SK-N-SH (cell line): Measurements from ENCODE around the gene SDK1. TPM values are rescaled to one million over a fixed set of nuclear protein-coding genes. Genes with fewer than 3 reads are reported as not detected.

Experiments used
- CTCF ChIA-PET: fragments of 300-600, 350-600 bp; formaldehyde crosslinking; extraction: SDS; loops from one replicate; lab custom pipeline; 2021; lab: Yijun Ruan, JAX
- POLR2A ChIA-PET: fragments of 350-600 bp; sonication (Branson Sonifier 250); formaldehyde crosslinking; extraction: SDS; loops from one replicate; lab custom pipeline; 2020; ENCODE audit warnings: antibody characterized with exemption, inconsistent platforms; lab: Yijun Ruan, JAX
- DNase-seq: peaks from one replicate; pipeline ENCODE4 v3.0.0; 2012
- H2AFZ ChIP-seq: fragments of 200-600 bp; sonication (generic); 2 replicates; pipeline ENCODE4 v1.8.1; 2016; ENCODE audit warnings: antibody characterized with exemption, mild to moderate bottlenecking, low read depth
- H3F3A ChIP-seq: fragments of 200-600 bp; sonication (generic); replicated peaks from 2 replicates; pipeline ENCODE3; 2016; ENCODE audit warnings: antibody characterized with exemption, mild to moderate bottlenecking; ENCODE audit not compliant: insufficient read depth
- H3K27ac ChIP-seq, 2 experiments: fragments of 200-500 bp in 1 of 2; fragments of 200-600 bp in 1 of 2; sonication (Bioruptor generic) in 1 of 2; sonication (generic), shearing (Covaris generic) in 1 of 2; 2 replicates each; pipeline versions ENCODE4 v1.5.1 to v1.6.1; 2014 to 2016; ENCODE audit warnings: low read depth in 2 of 2, inconsistent platforms in 1 of 2, low read length in 1 of 2, mild to moderate bottlenecking in 1 of 2, mixed read lengths in 1 of 2
- H3K27me3 ChIP-seq: fragments of 200-600 bp; sonication (generic), shearing (Covaris generic); 2 replicates; pipeline ENCODE4 v1.6.1; 2016; ENCODE audit warnings: mixed run types; ENCODE audit not compliant: insufficient read depth
- H3K36me3 ChIP-seq, 2 experiments: fragments of 200-500 bp in 1 of 2; fragments of 200-600 bp in 1 of 2; sonication (Bioruptor generic) in 1 of 2; sonication (generic) in 1 of 2; replicated peaks in 1 of 2; 2 replicates each; pipeline versions ENCODE3 to v1.5.1; 2014 to 2016; ENCODE audit warnings: low read length in 1 of 2, mild to moderate bottlenecking in 1 of 2; ENCODE audit not compliant: insufficient read depth in 2 of 2, control insufficient read depth in 1 of 2
- H3K4me1 ChIP-seq, 2 experiments: fragments of 200-500 bp in 1 of 2; fragments of 200-600 bp in 1 of 2; sonication (Bioruptor generic) in 1 of 2; sonication (generic), shearing (Covaris generic) in 1 of 2; 2 replicates each; pipeline versions ENCODE4 v1.5.1 to v1.6.1; 2014 to 2016; ENCODE audit warnings: low read depth in 1 of 2, low read length in 1 of 2, mixed run types in 1 of 2; ENCODE audit not compliant: insufficient read depth in 2 of 2, control insufficient read depth in 1 of 2
- H3K4me2 ChIP-seq: fragments of 200-600 bp; sonication (generic), shearing (Covaris generic); 2 replicates; pipeline ENCODE4 v1.6.1; 2017; ENCODE audit warnings: mixed run types
- H3K4me3 ChIP-seq, 2 experiments: fragments of 200-500 bp in 1 of 2; fragments of 200-600 bp in 1 of 2; sonication (Bioruptor generic) in 1 of 2; sonication (generic), shearing (Covaris generic) in 1 of 2; 2 replicates each; pipeline versions ENCODE4 v1.5.1 to v1.8.1; 2014 to 2016; ENCODE audit warnings: low read depth in 2 of 2, inconsistent platforms in 1 of 2, low read length in 1 of 2, mild to moderate bottlenecking in 1 of 2, mixed read lengths in 1 of 2, moderate library complexity in 1 of 2
- H3K79me2 ChIP-seq: fragments of 200-600 bp; sonication (generic); 2 replicates; pipeline ENCODE4 v1.8.1; 2017; ENCODE audit warnings: mild to moderate bottlenecking; ENCODE audit not compliant: insufficient read depth
- H3K9ac ChIP-seq: fragments of 200-600 bp; sonication (generic); 2 replicates; pipeline ENCODE4 v1.6.1; 2017; ENCODE audit warnings: mixed run types
- H3K9me2 ChIP-seq: fragments of 200-600 bp; sonication (generic); 2 replicates; pipeline ENCODE4 v1.6.1; 2017; ENCODE audit warnings: mixed run types
- H3K9me3 ChIP-seq: fragments of 200-600 bp; sonication (generic); 2 replicates; pipeline ENCODE4 v1.6.1; 2017; ENCODE audit warnings: mixed run types, mild to moderate bottlenecking, moderate library complexity
- H4K20me1 ChIP-seq: fragments of 200-600 bp; sonication (generic); 2 replicates; pipeline ENCODE4 v1.6.1; 2017; ENCODE audit warnings: mild to moderate bottlenecking, mixed run types; ENCODE audit not compliant: insufficient read depth
- EP300 ChIP-seq, 2 experiments: IDR thresholded peaks; 2 replicates each; pipeline versions ENCODE4 v1.4.0 to v1.6.1; 2012; ENCODE audit warnings: borderline replicate concordance in 1 of 2, low read depth in 1 of 2, low read length in 1 of 2
- EZH2phosphoT487 ChIP-seq: fragments of 200-600 bp; sonication (generic); IDR thresholded peaks from 2 replicates; pipeline ENCODE4 v1.6.1; 2017; ENCODE audit warnings: low read depth, mixed run types, mild to moderate bottlenecking, antibody characterized with exemption, moderate library complexity, borderline replicate concordance
- FOSL2 ChIP-seq: IDR thresholded peaks from 2 replicates; pipeline ENCODE4 v1.4.0; 2012; ENCODE audit warnings: low read depth, mild to moderate bottlenecking, moderate library complexity, borderline replicate concordance
- FOXJ3 ChIP-seq: sonication (generic); formaldehyde crosslinking; IDR thresholded peaks from 2 replicates; pipeline ENCODE4 v1.5.1; 2020; ENCODE audit warnings: mild to moderate bottlenecking, missing genetic modification reagents
- JUND ChIP-seq: IDR thresholded peaks from 2 replicates; pipeline ENCODE4 v1.4.0; 2012
- NFIC ChIP-seq: IDR thresholded peaks from 2 replicates; pipeline ENCODE4 v1.4.0; 2012; ENCODE audit warnings: borderline replicate concordance
- POLR2AphosphoS5 ChIP-seq: IDR thresholded peaks from 2 replicates; pipeline ENCODE4 v1.6.1; 2012; ENCODE audit warnings: low read depth, low read length
- SIN3A ChIP-seq: IDR thresholded peaks from 2 replicates; pipeline ENCODE4 v1.6.1; 2012; ENCODE audit warnings: low read depth, mild to moderate bottlenecking, low read length, moderate library complexity, borderline replicate concordance
- SMC3 ChIP-seq: IDR thresholded peaks from 2 replicates; pipeline ENCODE4 v1.6.1; 2012; ENCODE audit warnings: low read depth, low read length, improper control_type of control experiment
- TAF1 ChIP-seq: IDR thresholded peaks from 2 replicates; pipeline ENCODE4 v1.6.1; 2012; ENCODE audit warnings: low read depth, mild to moderate bottlenecking, low read length, moderate library complexity, borderline replicate concordance
- TCF12 ChIP-seq: IDR thresholded peaks from 2 replicates; pipeline ENCODE4 v1.4.0; 2012
- TEAD4 ChIP-seq: IDR thresholded peaks from 2 replicates; pipeline ENCODE4 v1.4.0; 2012; ENCODE audit warnings: mild to moderate bottlenecking, borderline replicate concordance; ENCODE audit not compliant: insufficient read depth
- WGBS: methylation state at CpG from one replicate; pipeline ENCODE4 v1.1.6; 2017; ENCODE audit warnings: low lambda C conversion rate; 5-methylcytosine and 5-hydroxymethylcytosine counted together
- polyA plus RNA-seq, 3 experiments: library from polyadenylated mRNA; depleted of rRNA; stranded (reverse); fragments of >200 nt; gene quantifications; 2 replicates each; pipeline ENCODE4 v1.2.3, GENCODE V29; 2012
- TF ChIP-seq, protein P1 (sequence below): IDR thresholded peaks from 2 replicates; pipeline ENCODE4 v1.4.0; 2012; ENCODE audit warnings: low read depth, borderline replicate concordance
- TF ChIP-seq, protein P2 (sequence below): IDR thresholded peaks from 2 replicates; pipeline ENCODE4 v1.4.0; 2012; ENCODE audit warnings: low read depth
- TF ChIP-seq, protein P3 (sequence below): fragments of 150-350 bp; IDR thresholded peaks from 2 replicates; pipeline ENCODE4 v1.6.1; 2017; ENCODE audit warnings: antibody characterized with exemption, low read length, low read depth, borderline replicate concordance
- TF ChIP-seq, protein P4 (sequence below): IDR thresholded peaks from 2 replicates; pipeline ENCODE4; 2012
- TF ChIP-seq, protein P5 (sequence below): IDR thresholded peaks from 2 replicates; pipeline ENCODE4 v1.4.0; 2012; ENCODE audit warnings: low read depth, borderline replicate concordance

The SDK1 gene
- polyA plus RNA-seq, 1 of the 3 experiments (the other 2 are of a cell fraction) = 1.2 TPM

DNA sequence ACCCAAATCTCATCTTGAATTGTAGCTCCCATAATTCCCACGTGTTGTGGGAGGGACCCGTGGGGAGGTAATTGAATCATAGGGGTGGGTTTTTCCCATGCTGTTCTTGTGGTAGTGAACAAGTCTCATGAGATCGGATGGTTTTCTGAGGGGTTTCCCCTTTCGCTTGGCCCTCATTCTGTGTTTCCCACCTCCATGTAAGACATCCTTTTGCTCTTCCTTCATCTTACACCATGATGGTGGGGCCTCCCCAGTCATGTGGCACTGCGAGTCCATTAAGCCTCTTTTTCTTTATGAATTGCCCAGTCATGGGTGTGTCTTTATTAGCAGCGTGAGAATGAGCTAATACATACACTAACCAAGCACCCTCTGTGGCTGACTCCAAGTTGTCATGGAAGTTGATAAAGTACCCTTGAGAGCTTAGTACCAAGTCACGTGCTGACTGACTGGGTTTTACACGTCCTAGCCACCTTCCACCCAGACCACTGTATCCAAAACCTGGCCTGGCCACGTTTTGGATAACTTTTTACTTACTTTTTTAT lies 614.4 kb downstream of the SDK1 start:
- Histone ChIP-seq H3K4me1 (no peaks in the 10 kb centered on the region), H3K9me3 (no peaks in the 10 kb centered on the region), H3K36me3 (no peaks in the 10 kb centered on the region), H3K79me2 (no peaks in the 10 kb centered on the region), H3K9me2 (no peaks in the 10 kb centered on the region), H3K27ac (no peak overlapping the region), H4K20me1 (no peaks in the 10 kb centered on the region), H3F3A (no peaks in the 10 kb centered on the region), H3K4me3 (no peak overlapping the region), H3K9ac (no peak overlapping the region), H2AFZ (no peak overlapping the region), H3K4me2 (no peak overlapping the region), H3K27me3 (no peaks in the 10 kb centered on the region)
- ChIA-PET CTCF (no interaction called here), POLR2A (no interaction called here)
- TF ChIP-seq FOSL2 = no peak
- TF ChIP-seq, protein P1, sequence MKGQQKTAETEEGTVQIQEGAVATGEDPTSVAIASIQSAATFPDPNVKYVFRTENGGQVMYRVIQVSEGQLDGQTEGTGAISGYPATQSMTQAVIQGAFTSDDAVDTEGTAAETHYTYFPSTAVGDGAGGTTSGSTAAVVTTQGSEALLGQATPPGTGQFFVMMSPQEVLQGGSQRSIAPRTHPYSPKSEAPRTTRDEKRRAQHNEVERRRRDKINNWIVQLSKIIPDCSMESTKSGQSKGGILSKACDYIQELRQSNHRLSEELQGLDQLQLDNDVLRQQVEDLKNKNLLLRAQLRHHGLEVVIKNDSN = no peak
- TF ChIP-seq SMC3 = no peak
- TF ChIP-seq, protein P2, sequence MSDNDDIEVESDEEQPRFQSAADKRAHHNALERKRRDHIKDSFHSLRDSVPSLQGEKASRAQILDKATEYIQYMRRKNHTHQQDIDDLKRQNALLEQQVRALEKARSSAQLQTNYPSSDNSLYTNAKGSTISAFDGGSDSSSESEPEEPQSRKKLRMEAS = no peak
- no peak for TF ChIP-seq POLR2AphosphoS5
- TF ChIP-seq, protein P3, sequence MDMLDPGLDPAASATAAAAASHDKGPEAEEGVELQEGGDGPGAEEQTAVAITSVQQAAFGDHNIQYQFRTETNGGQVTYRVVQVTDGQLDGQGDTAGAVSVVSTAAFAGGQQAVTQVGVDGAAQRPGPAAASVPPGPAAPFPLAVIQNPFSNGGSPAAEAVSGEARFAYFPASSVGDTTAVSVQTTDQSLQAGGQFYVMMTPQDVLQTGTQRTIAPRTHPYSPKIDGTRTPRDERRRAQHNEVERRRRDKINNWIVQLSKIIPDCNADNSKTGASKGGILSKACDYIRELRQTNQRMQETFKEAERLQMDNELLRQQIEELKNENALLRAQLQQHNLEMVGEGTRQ = no peak
- TF ChIP-seq FOXJ3 (CRISPR knock-in tag) = no peak
- TF ChIP-seq TCF12 = no peak
- TF ChIP-seq, protein P4, sequence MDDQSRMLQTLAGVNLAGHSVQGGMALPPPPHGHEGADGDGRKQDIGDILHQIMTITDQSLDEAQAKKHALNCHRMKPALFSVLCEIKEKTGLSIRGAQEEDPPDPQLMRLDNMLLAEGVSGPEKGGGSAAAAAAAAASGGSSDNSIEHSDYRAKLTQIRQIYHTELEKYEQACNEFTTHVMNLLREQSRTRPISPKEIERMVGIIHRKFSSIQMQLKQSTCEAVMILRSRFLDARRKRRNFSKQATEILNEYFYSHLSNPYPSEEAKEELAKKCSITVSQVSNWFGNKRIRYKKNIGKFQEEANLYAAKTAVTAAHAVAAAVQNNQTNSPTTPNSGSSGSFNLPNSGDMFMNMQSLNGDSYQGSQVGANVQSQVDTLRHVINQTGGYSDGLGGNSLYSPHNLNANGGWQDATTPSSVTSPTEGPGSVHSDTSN = no peak
- no peak for TF ChIP-seq TEAD4
- no peak for TF ChIP-seq NFIC
- TF ChIP-seq EZH2phosphoT487 = no peak
- no peak for TF ChIP-seq EP300 (IDR thresholded peaks at IDR 0.05; ENCODE audit: borderline replicate concordance in 1 of 2, low read depth in 1 of 2, low read length in 1 of 2)
- WGBS = 50% methylated on average over 9 of the region's 9 CpGs
- DNase-seq = no peak

DNA sequence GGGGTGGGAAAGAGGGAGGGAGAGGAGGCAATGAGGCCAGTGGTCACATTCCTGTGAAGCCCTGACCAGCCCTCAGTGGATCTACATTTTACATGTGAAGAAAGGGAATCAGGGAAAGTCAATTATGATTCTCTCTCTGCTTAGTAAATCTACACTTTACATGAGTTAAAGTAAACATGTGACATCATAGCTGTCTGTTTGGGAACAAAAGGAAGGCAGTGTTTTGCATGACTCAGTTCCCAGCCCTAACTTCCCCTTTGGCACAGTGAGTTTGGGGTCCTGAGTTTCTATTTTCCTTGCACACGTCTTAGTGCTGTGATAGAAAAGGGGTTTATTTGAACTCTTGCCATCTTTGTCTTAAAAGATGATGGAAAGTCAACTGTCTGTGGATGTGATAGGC lies 615.1 kb downstream of the SDK1 start:
- Histone ChIP-seq H3K79me2 (no peaks in the 10 kb centered on the region), H3K4me2 (no peak overlapping the region), H3K4me3 (no peak overlapping the region), H3K36me3 (no peaks in the 10 kb centered on the region), H3K9ac (no peak overlapping the region), H3K9me2 (no peaks in the 10 kb centered on the region), H2AFZ (no peak overlapping the region), H3F3A (no peaks in the 10 kb centered on the region), H3K9me3 (no peaks in the 10 kb centered on the region), H3K27me3 (no peaks in the 10 kb centered on the region), H3K27ac (no peak overlapping the region), H4K20me1 (no peaks in the 10 kb centered on the region), H3K4me1 (no peaks in the 10 kb centered on the region)
- POLR2A ChIA-PET = no interaction called here
- CTCF ChIA-PET = no interaction called here
- TF ChIP-seq SMC3 = no peak
- no peak for TF ChIP-seq TEAD4
- no peak for TF ChIP-seq SIN3A
- no peak for TF ChIP-seq TAF1
- TF ChIP-seq, protein P5, sequence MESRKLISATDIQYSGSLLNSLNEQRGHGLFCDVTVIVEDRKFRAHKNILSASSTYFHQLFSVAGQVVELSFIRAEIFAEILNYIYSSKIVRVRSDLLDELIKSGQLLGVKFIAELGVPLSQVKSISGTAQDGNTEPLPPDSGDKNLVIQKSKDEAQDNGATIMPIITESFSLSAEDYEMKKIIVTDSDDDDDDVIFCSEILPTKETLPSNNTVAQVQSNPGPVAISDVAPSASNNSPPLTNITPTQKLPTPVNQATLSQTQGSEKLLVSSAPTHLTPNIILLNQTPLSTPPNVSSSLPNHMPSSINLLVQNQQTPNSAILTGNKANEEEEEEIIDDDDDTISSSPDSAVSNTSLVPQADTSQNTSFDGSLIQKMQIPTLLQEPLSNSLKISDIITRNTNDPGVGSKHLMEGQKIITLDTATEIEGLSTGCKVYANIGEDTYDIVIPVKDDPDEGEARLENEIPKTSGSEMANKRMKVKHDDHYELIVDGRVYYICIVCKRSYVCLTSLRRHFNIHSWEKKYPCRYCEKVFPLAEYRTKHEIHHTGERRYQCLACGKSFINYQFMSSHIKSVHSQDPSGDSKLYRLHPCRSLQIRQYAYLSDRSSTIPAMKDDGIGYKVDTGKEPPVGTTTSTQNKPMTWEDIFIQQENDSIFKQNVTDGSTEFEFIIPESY = no peak
- no peak for TF ChIP-seq EZH2phosphoT487
- no peak for TF ChIP-seq JUND
- TF ChIP-seq NFIC = no peak
- 19% methylated on average over 1 of the region's 1 CpG for WGBS
- DNase-seq = no peak
